K562 (cell line): ENCODE measurements around the gene ABHD3. TPM values are rescaled to one million over a fixed set of nuclear protein-coding genes. Genes with fewer than 3 reads are reported as not detected.

Source experiments
- ATAC-seq: fragments of 200-7000 bp; cut with Tn5 transposase; 3 replicates; pipeline ENCODE4 v1.9.1; 2020; ENCODE audit warnings: moderate library complexity
- BruUV-seq: library from RNA; stranded (reverse); fragments of 400-500 nt; replicated peaks from 2 replicates; lab custom pipeline; 2021; lab: Mats Ljungman, UMichigan
- CTCF ChIA-PET: fragments of 300-600 bp; formaldehyde crosslinking; extraction: SDS; loops from one replicate; lab custom pipeline; 2021; ENCODE audit warnings: low intra/inter-chr PET ratio; lab: Yijun Ruan, JAX
- POLR2A ChIA-PET: fragments of 300-600, 350-650 bp; sonication (Branson Sonifier 250); formaldehyde crosslinking; extraction: SDS; loops from one replicate; lab custom pipeline; 2021; ENCODE audit warnings: antibody characterized with exemption, inconsistent platforms; lab: Yijun Ruan, JAX
- DNase-seq, 4 experiments: peaks; one replicate each; pipeline versions ENCODE4 v3.0.0 to v3.0.0-alpha.2; 2011 to 2018; ENCODE audit warnings: low spot score in 3 of 4, mixed read lengths in 3 of 4; ENCODE audit errors: extremely low read depth in 1 of 4
- FAIRE-seq: peaks from 2 replicates; lab custom pipeline; 2011; peaks lifted over from hg19 to GRCh38; lab: Jason Lieb, UNC
- H2AFZ ChIP-seq: 2 replicates; pipeline ENCODE4 v1.6.0; 2011; ENCODE audit warnings: low read depth, low read length, control low read depth, inconsistent platforms
- H3K27ac ChIP-seq: fragments of 200-600 bp; 3 replicates; pipeline ENCODE4 v1.8.0; 2011; ENCODE audit warnings: low read depth, mild to moderate bottlenecking, control low read depth, inconsistent platforms, low read length, moderate library complexity, mixed read lengths; ENCODE audit errors: extremely low read depth
- H3K27me3 ChIP-seq, 2 experiments: fragments of 300-600 bp in 1 of 2; 2 replicates in 1 of 2; 3 replicates in 1 of 2; pipeline versions ENCODE4 v1.6.0 to v1.8.0; 2011; ENCODE audit warnings: inconsistent platforms in 2 of 2, low read length in 2 of 2, mild to moderate bottlenecking in 1 of 2, mixed read lengths in 1 of 2, moderate library complexity in 1 of 2; ENCODE audit not compliant: control insufficient read depth in 2 of 2, insufficient read depth in 2 of 2
- H3K36me3 ChIP-seq: fragments of 300-600 bp; 3 replicates; pipeline ENCODE4 v1.8.0; 2011; ENCODE audit warnings: mild to moderate bottlenecking, low read length, inconsistent platforms; ENCODE audit not compliant: control insufficient read depth, insufficient read depth
- H3K4me1 ChIP-seq, 2 experiments: fragments of 200-600 bp in 1 of 2; replicated peaks in 1 of 2; 2 replicates in 1 of 2; 3 replicates in 1 of 2; pipeline versions ENCODE4 v1.5.1 to v1.8.0; 2011; ENCODE audit warnings: inconsistent platforms in 2 of 2, low read length in 2 of 2, mild to moderate bottlenecking in 1 of 2, mixed read lengths in 1 of 2, moderate library complexity in 1 of 2; ENCODE audit not compliant: control insufficient read depth in 2 of 2, insufficient read depth in 2 of 2
- H3K4me2 ChIP-seq: 2 replicates; pipeline ENCODE4 v1.6.1; 2011; ENCODE audit warnings: low read length, control low read depth, inconsistent platforms, mixed read lengths; ENCODE audit not compliant: insufficient read depth
- H3K4me3 ChIP-seq: fragments of 200-600 bp; sonication (generic), shearing (Covaris generic); 2 replicates; pipeline ENCODE4 v1.5.1; 2016; ENCODE audit warnings: control low read depth, inconsistent platforms
- H3K79me2 ChIP-seq: fragments of 200-600 bp; 3 replicates; pipeline ENCODE4 v1.8.0; 2011; ENCODE audit warnings: low read length, inconsistent platforms; ENCODE audit not compliant: control insufficient read depth, insufficient read depth
- H3K9ac ChIP-seq, 2 experiments: 2 replicates each; pipeline versions ENCODE4 v1.6.0 to v1.6.1; 2011; ENCODE audit warnings: low read depth in 2 of 2, low read length in 2 of 2, control low read depth in 1 of 2, inconsistent platforms in 1 of 2, mild to moderate bottlenecking in 1 of 2, mixed read lengths in 1 of 2; ENCODE audit not compliant: insufficient read depth in 1 of 2
- H3K9me1 ChIP-seq: one replicate; pipeline ENCODE4 v1.6.0; 2011; ENCODE audit warnings: inconsistent platforms, mild to moderate bottlenecking, low read length, moderate library complexity; ENCODE audit not compliant: control insufficient read depth, insufficient read depth
- H3K9me3 ChIP-seq: replicated peaks from 2 replicates; pipeline ENCODE4 v1.5.1; 2011; ENCODE audit warnings: low read depth, low read length, inconsistent platforms; ENCODE audit not compliant: control insufficient read depth, insufficient read depth
- H4K20me1 ChIP-seq: replicated peaks from 2 replicates; pipeline ENCODE4 v1.6.1; 2011; ENCODE audit warnings: low read length, inconsistent platforms, mixed read lengths; ENCODE audit not compliant: control insufficient read depth, insufficient read depth
- DPF2 ChIP-seq: fragments of 450-650 bp; IDR thresholded peaks from 2 replicates; pipeline ENCODE4 v1.6.1; 2016
- ESRRB ChIP-seq: fragments of 250-450 bp; sonication (Bioruptor Pico); IDR thresholded peaks from 2 replicates; pipeline ENCODE4 v1.5.0; 2020; ENCODE audit warnings: mild to moderate bottlenecking, moderate library complexity, borderline replicate concordance
- EWSR1 ChIP-seq: fragments of 450-650 bp; IDR thresholded peaks from 2 replicates; pipeline ENCODE4 v1.6.1; 2018; ENCODE audit warnings: borderline replicate concordance, mild to moderate bottlenecking, low read depth, moderate library complexity; ENCODE audit not compliant: partially characterized antibody
- FOSL1 ChIP-seq: fragments of 200-800 bp; sonication (Bioruptor generic); conservative IDR thresholded peaks from 2 replicates; pipeline ENCODE4 v1.6.1; 2016; ENCODE audit warnings: missing genetic modification characterization, missing compliant biosample characterization
- FOXP1 ChIP-seq: sonication (generic); formaldehyde crosslinking; IDR thresholded peaks from 2 replicates; pipeline ENCODE4 v1.8.0; 2022; ENCODE audit warnings: mild to moderate bottlenecking, missing genetic modification reagents
- HLTF ChIP-seq: fragments of 450-650 bp; IDR thresholded peaks from 2 replicates; pipeline ENCODE4 v1.6.1; 2016
- MTA2 ChIP-seq: fragments of 450-650 bp; IDR thresholded peaks from 2 replicates; pipeline ENCODE4 v1.6.1; 2016; ENCODE audit warnings: low read depth
- MXI1 ChIP-seq: IDR thresholded peaks from 2 replicates; pipeline ENCODE4 v1.6.1; 2011; ENCODE audit warnings: low read depth, mild to moderate bottlenecking, improper control_type of control experiment, low read length
- NFXL1 ChIP-seq: fragments of 450-650 bp; formaldehyde crosslinking; IDR thresholded peaks from 2 replicates; pipeline ENCODE4 v1.4.0; 2021; ENCODE audit warnings: mild to moderate bottlenecking
- SMARCA5 ChIP-seq: fragments of 450-650 bp; IDR thresholded peaks from 2 replicates; pipeline ENCODE4 v1.6.1; 2016
- SMARCC2 ChIP-seq: fragments of 450-650 bp; IDR thresholded peaks from 2 replicates; pipeline ENCODE4 v1.6.1; 2017; ENCODE audit warnings: antibody characterized with exemption, moderate library complexity, mild to moderate bottlenecking, low read depth
- SRSF7 ChIP-seq: fragments of 200-400 bp; formaldehyde crosslinking; optimal IDR thresholded peaks from 2 replicates; pipeline ENCODE3; 2017; ENCODE audit warnings: mild to moderate bottlenecking, low read depth, low read length
- ZNF707 ChIP-seq: fragments of 250-450 bp; sonication (Bioruptor Pico); conservative IDR thresholded peaks from 2 replicates; pipeline ENCODE4 v1.8.0; 2022; ENCODE audit warnings: inconsistent platforms, mild to moderate bottlenecking, moderate library complexity
- ZNF764 ChIP-seq: fragments of 250-450 bp; sonication (Bioruptor Pico); IDR thresholded peaks from 2 replicates; pipeline ENCODE4 v1.4.0; 2020; ENCODE audit warnings: low read depth, mild to moderate bottlenecking, moderate library complexity
- WGBS: fragments of 100-300 bp; shearing (Covaris generic); methylation state at CpG from one replicate; pipeline ENCODE4 v1.1.6; 2016; ENCODE audit warnings: low coverage, mixed read lengths; ENCODE audit not compliant: insufficient coverage; ENCODE audit errors: missing lambda C conversion rate; 5-methylcytosine and 5-hydroxymethylcytosine counted together
- in situ Hi-C: fragments of 300-500 bp; cut with MboI; formaldehyde crosslinking; loops from 4 replicates; pipeline ENCODE4 v1.15.0; 2018; ENCODE audit warnings: inconsistent platforms, mixed read lengths
- intact Hi-C: fragments of 100-400 bp; cut with micrococcal nuclease; formaldehyde crosslinking; loops from 2 replicates; pipeline ENCODE4 v1.14.2; 2022
- polyA plus RNA-seq, 8 experiments: library from polyadenylated mRNA; depleted of rRNA in 4 of 8; stranded (reverse) in 5 of 8; unstranded in 3 of 8; fragments of >200 nt; fragmentation: Nextera tagmentation in 2 of 8; fragmentation: Illumina TruSeq in 1 of 8; extraction: Ambion mirVana in 2 of 8; extraction: Trizol in 1 of 8; gene quantifications; 2 replicates each; pipeline versions ENCODE4 v1.2.1 to v1.2.3, GENCODE V29; 2011 to 2014; ENCODE audit warnings: inconsistent platforms in 1 of 8, missing spikeins in 1 of 8
- total RNA-seq, 7 experiments: library from RNA; depleted of rRNA in 6 of 7; stranded (reverse); fragments of >200 nt in 6 of 7; fragmentation: Illumina TruSeq in 2 of 7; extraction: Trizol in 2 of 7; gene quantifications; 2 replicates each; pipeline versions ENCODE4 v1.2.1 to v1.2.3, GENCODE V29; 2011 to 2021; ENCODE audit warnings: low replicate concordance in 1 of 7
- TF ChIP-seq, protein P1 (sequence below): fragments of 450-650 bp; IDR thresholded peaks from 2 replicates; pipeline ENCODE4 v1.7.0; 2016; ENCODE audit warnings: borderline replicate concordance
- TF ChIP-seq, protein P2 (sequence below): fragments of 450-650 bp; IDR thresholded peaks from 2 replicates; pipeline ENCODE4 v1.6.1; 2016; ENCODE audit warnings: missing biosample characterization, missing genetic modification characterization
- TF ChIP-seq, protein P3 (sequence below), 2 experiments: fragments of 450-650 bp in 1 of 2; sonication (generic) in 1 of 2; formaldehyde crosslinking in 1 of 2; IDR thresholded peaks in 1 of 2; conservative IDR thresholded peaks in 1 of 2; 2 replicates each; pipeline versions ENCODE4 v1.6.1 to v1.8.1; 2016 to 2023; ENCODE audit warnings: mild to moderate bottlenecking in 2 of 2, moderate library complexity in 2 of 2, inconsistent platforms in 1 of 2, missing genetic modification reagents in 1 of 2
- TF ChIP-seq, protein P4 (sequence below): sonication (generic); formaldehyde crosslinking; IDR thresholded peaks from 2 replicates; pipeline ENCODE4 v1.5.0; 2020; ENCODE audit warnings: missing genetic modification reagents

ABHD3 gene
- total and polyA plus RNA-seq, 9 of the 15 experiments (the other 6 are each of a cell fraction or from before 2014, with no cell fraction given): 6.3 to 38.8 (median 19.4) TPM

DNA sequence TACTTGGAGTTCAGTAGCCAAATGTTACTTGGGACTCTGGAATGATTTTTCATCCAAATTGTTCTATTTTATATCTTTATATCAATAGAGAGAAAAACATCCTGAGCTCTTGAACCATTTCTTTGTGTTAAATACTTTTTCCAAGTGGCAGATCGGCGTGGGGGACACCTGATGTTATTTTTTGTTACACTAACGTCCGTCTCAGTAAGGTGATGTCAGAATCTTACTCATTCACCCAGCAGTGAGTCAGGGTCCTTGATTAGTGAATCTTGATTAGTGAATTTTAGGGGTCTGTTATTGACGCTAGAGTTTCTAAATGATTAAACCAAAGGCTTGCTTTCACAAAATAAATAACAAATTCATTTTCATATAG lies 37.7 kb upstream of the ABHD3 start:
- peaks cover 17% of the 10 kb centered on the region for H4K20me1 ChIP-seq
- BruUV-seq: no TSS peak
- TF ChIP-seq SRSF7 (no peak), MTA2 (no peak), FOXP1 (CRISPR knock-in tag) (no peak), DPF2 (0 out of 2 replicates have a peak, but pooled peaks have one; percentile 22), EWSR1 (no peak), ZNF707 (CRISPR knock-in tag) (no peak), HLTF (no peak), FOSL1 (tag) (peak; percentile 47; the same call in 1 of the 2 replicates), ESRRB (CRISPR knock-in tag) (no peak), SMARCA5 (no peak), MXI1 (no peak), ZNF764 (CRISPR knock-in tag) (no peak), SMARCC2 (0 out of 2 replicates have a peak, but pooled peaks have one; percentile 29), NFXL1 (no peak)
- TF ChIP-seq, protein P1, sequence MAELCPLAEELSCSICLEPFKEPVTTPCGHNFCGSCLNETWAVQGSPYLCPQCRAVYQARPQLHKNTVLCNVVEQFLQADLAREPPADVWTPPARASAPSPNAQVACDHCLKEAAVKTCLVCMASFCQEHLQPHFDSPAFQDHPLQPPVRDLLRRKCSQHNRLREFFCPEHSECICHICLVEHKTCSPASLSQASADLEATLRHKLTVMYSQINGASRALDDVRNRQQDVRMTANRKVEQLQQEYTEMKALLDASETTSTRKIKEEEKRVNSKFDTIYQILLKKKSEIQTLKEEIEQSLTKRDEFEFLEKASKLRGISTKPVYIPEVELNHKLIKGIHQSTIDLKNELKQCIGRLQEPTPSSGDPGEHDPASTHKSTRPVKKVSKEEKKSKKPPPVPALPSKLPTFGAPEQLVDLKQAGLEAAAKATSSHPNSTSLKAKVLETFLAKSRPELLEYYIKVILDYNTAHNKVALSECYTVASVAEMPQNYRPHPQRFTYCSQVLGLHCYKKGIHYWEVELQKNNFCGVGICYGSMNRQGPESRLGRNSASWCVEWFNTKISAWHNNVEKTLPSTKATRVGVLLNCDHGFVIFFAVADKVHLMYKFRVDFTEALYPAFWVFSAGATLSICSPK: no peak
- TF ChIP-seq, protein P2, sequence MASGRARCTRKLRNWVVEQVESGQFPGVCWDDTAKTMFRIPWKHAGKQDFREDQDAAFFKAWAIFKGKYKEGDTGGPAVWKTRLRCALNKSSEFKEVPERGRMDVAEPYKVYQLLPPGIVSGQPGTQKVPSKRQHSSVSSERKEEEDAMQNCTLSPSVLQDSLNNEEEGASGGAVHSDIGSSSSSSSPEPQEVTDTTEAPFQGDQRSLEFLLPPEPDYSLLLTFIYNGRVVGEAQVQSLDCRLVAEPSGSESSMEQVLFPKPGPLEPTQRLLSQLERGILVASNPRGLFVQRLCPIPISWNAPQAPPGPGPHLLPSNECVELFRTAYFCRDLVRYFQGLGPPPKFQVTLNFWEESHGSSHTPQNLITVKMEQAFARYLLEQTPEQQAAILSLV (tag): no peak
- TF ChIP-seq, protein P3, sequence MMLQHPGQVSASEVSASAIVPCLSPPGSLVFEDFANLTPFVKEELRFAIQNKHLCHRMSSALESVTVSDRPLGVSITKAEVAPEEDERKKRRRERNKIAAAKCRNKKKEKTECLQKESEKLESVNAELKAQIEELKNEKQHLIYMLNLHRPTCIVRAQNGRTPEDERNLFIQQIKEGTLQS (IDR thresholded peaks at IDR 0.05): peak; percentile 86
- TF ChIP-seq, protein P3 (CRISPR knock-in tag; conservative IDR thresholded peaks at IDR 0.05): no peak
- TF ChIP-seq, protein P4, sequence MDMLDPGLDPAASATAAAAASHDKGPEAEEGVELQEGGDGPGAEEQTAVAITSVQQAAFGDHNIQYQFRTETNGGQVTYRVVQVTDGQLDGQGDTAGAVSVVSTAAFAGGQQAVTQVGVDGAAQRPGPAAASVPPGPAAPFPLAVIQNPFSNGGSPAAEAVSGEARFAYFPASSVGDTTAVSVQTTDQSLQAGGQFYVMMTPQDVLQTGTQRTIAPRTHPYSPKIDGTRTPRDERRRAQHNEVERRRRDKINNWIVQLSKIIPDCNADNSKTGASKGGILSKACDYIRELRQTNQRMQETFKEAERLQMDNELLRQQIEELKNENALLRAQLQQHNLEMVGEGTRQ (CRISPR knock-in tag): no peak

More for the DNA sequence above, 37.7 kb upstream of the ABHD3 start:
- Histone ChIP-seq H3K4me3 (peak overlapping the region; percentile 90), H3K4me2 (peak overlapping the region; percentile 84), H3K79me2 (peaks cover 66% of the 10 kb centered on the region), H3K9ac (peak overlapping the region in 1 of 2 experiments; percentile 90; a peak in 2 of 4 replicates), H3K27ac (peak overlapping the region; percentile 95; the same call in 2 of the 3 replicates), H3K36me3 (no peaks in the 10 kb centered on the region), H3K9me3 (no peaks in the 10 kb centered on the region), H3K4me1 (peaks cover 12 to 14% of the 10 kb centered on the region in 2 experiments; a peak in 4 of 5 replicates), H3K27me3 (no peaks in the 10 kb centered on the region), H3K9me1 (no peaks in the 10 kb centered on the region), H2AFZ (no peak overlapping the region)
- in situ Hi-C loops (no loop called here), intact Hi-C loops (loop anchor here (5.0 to 10.0 kb wide), 2 partner anchors 130 to 248 kb away; partner anchors contain the start of gene SNRPD1)
- WGBS: 1% methylated on average over 5 of the region's 5 CpGs
- peak in 1 of 4 experiments; percentile 35 for DNase-seq
- CTCF ChIA-PET: no interaction called here
- peak; percentile 56 for FAIRE-seq
- no peak for ATAC-seq
- POLR2A ChIA-PET: interaction anchor here (0.5 to 3.8 kb wide), 3 partner anchors 9 to 138 kb away, joined by 3 to 21 read pairs (median 5); partner anchors contain the start of gene ABHD3
